ENCODE results near the gene PPT1. TPM values are rescaled to one million over a fixed set of nuclear protein-coding genes. Genes with fewer than 3 reads are reported as not detected.

The PPT1 gene
- total and polyA plus RNA-seq, 2 experiments from 2014 or later = 67.4 to 202 TPM

- Mint-ChIP-seq H3K36me3 (ENCODE audit: low read depth) (peaks cover 40% of the 10 kb centered on the region), H3K9me3 (no peaks in the 10 kb centered on the region), H3K27ac (peak overlapping the region; percentile 85), H3K4me3 (peak overlapping the region; percentile 26; the same call in 1 of the 3 replicates), H3K4me1 (peaks cover 39% of the 10 kb centered on the region), H3K27me3 (ENCODE audit: insufficient read depth, low read depth, poor library complexity) (peaks cover 4% of the 10 kb centered on the region)
- TF ChIP-seq JUNB (IDR thresholded peaks at IDR 0.05; ENCODE audit: unreplicated experiment) = no peak
- TF ChIP-seq NANOG (IDR thresholded peaks at IDR 0.05; ENCODE audit: borderline replicate concordance) = peak; percentile 71; the same call in 1 of the 2 replicates
- 0 out of 2 replicates have a peak, but pooled peaks have one; percentile 6 for TF ChIP-seq CREB1 (CRISPR knock-in tag; IDR thresholded peaks at IDR 0.05; ENCODE audit: low read depth)
- TF ChIP-seq, protein P1, sequence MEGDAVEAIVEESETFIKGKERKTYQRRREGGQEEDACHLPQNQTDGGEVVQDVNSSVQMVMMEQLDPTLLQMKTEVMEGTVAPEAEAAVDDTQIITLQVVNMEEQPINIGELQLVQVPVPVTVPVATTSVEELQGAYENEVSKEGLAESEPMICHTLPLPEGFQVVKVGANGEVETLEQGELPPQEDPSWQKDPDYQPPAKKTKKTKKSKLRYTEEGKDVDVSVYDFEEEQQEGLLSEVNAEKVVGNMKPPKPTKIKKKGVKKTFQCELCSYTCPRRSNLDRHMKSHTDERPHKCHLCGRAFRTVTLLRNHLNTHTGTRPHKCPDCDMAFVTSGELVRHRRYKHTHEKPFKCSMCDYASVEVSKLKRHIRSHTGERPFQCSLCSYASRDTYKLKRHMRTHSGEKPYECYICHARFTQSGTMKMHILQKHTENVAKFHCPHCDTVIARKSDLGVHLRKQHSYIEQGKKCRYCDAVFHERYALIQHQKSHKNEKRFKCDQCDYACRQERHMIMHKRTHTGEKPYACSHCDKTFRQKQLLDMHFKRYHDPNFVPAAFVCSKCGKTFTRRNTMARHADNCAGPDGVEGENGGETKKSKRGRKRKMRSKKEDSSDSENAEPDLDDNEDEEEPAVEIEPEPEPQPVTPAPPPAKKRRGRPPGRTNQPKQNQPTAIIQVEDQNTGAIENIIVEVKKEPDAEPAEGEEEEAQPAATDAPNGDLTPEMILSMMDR (conservative IDR thresholded peaks at IDR 0.05; ENCODE audit: low read depth in 2 of 2) = peak; percentile 28 to 45; a peak in 3 of 4 replicates
- DNase-seq (ENCODE audit: low spot score) (peak; percentile 90), ATAC-seq (peak; percentile 96)
- Histone ChIP-seq H4K20me1 (replicated peaks; ENCODE audit: insufficient read depth) (peaks cover 28% of the 10 kb centered on the region), H3K36me3 (ENCODE audit: insufficient read depth) (peaks cover 39% of the 10 kb centered on the region), H2AFZ (no peak overlapping the region), H3K4me2 (peak overlapping the region; percentile 24; the same call in 1 of the 2 replicates), H3F3A (replicated peaks; ENCODE audit: low read depth) (no peaks in the 10 kb centered on the region), H3K9me2 (ENCODE audit: insufficient read depth) (no peaks in the 10 kb centered on the region), H3K27ac (ENCODE audit: low read depth) (peak overlapping the region; percentile 69), H3K4me1 (ENCODE audit: insufficient read depth) (peaks cover 21% of the 10 kb centered on the region), H3K27me3 (ENCODE audit: insufficient read depth) (no peaks in the 10 kb centered on the region), H3K79me2 (replicated peaks; ENCODE audit: insufficient read depth) (peaks cover 59% of the 10 kb centered on the region), H3K4me3 (no peak overlapping the region)
These were observed 37.6 kb downstream of the PPT1 start for GRCh38 chr1:40059338-40059959.

- H2AFZ ChIP-seq = no peak overlapping the region
- no peaks in the 10 kb centered on the region for H3K9me2 ChIP-seq (ENCODE audit: insufficient read depth)
- DNase-seq (ENCODE audit: low spot score) (no peak), ATAC-seq (peak; percentile 20; the same call in 2 of the 3 replicates)
- peaks cover 21% of the 10 kb centered on the region for H3K4me1 ChIP-seq (ENCODE audit: insufficient read depth)
- no peaks in the 10 kb centered on the region for H3F3A ChIP-seq (replicated peaks; ENCODE audit: low read depth)
- H3K27ac ChIP-seq (ENCODE audit: low read depth) = peak overlapping the region; percentile 40
- Mint-ChIP-seq H3K9me3 (no peaks in the 10 kb centered on the region), H3K27me3 (ENCODE audit: insufficient read depth, low read depth, poor library complexity) (peaks cover 2% of the 10 kb centered on the region), H3K36me3 (ENCODE audit: low read depth) (peaks cover 33% of the 10 kb centered on the region), H3K4me3 (peak overlapping the region; percentile 26; the same call in 2 of the 3 replicates), H3K27ac (peak overlapping the region; percentile 85), H3K4me1 (peaks cover 39% of the 10 kb centered on the region)
- H3K4me3 ChIP-seq = no peak overlapping the region
- peaks cover 32% of the 10 kb centered on the region for H3K36me3 ChIP-seq (ENCODE audit: insufficient read depth)
- H3K4me2 ChIP-seq = peak overlapping the region; percentile 40; the same call in 1 of the 2 replicates
- no peak for TF ChIP-seq REST (IDR thresholded peaks at IDR 0.05; ENCODE audit: unreplicated experiment)
- peaks cover 34% of the 10 kb centered on the region for H4K20me1 ChIP-seq (replicated peaks; ENCODE audit: insufficient read depth)
- peaks cover 66% of the 10 kb centered on the region for H3K79me2 ChIP-seq (replicated peaks; ENCODE audit: insufficient read depth)
- H3K27me3 ChIP-seq (ENCODE audit: insufficient read depth) = no peaks in the 10 kb centered on the region
These were observed 38.4 kb downstream of the PPT1 start for GRCh38 chr1:40058453-40059337.
